Dedifferentiated amniotic fluid mesenchymal stem cell (primary cell): ENCODE data around the gene HSF4.

ENCODE experiments used
- DNase-seq: peaks from one replicate; pipeline ENCODE4 v3.0.0-alpha.2; 2016; ENCODE audit errors: extremely low spot score

Gene HSF4

DNA sequence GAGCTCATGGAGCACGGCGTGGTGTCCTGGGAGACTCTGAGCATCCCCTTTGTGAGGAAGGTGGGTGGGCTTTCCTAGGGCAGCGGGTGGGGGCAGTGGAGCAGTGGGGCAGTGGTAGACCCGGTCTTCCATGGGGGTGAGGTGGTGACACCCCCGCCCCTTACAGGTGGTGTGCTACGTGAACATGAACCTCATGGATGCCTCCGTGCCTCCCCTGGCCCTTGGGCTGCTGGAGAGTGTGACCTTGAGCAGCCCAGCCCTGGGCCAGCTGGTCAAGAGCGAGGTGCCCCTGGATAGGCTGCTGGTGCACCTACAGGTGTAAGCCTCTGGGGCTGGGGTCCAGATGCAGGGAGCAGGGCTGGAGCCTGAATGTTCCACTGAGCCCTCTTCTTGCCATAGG lies 35.9 kb downstream of the HSF4 start:
- DNase-seq = no peak

DNA sequence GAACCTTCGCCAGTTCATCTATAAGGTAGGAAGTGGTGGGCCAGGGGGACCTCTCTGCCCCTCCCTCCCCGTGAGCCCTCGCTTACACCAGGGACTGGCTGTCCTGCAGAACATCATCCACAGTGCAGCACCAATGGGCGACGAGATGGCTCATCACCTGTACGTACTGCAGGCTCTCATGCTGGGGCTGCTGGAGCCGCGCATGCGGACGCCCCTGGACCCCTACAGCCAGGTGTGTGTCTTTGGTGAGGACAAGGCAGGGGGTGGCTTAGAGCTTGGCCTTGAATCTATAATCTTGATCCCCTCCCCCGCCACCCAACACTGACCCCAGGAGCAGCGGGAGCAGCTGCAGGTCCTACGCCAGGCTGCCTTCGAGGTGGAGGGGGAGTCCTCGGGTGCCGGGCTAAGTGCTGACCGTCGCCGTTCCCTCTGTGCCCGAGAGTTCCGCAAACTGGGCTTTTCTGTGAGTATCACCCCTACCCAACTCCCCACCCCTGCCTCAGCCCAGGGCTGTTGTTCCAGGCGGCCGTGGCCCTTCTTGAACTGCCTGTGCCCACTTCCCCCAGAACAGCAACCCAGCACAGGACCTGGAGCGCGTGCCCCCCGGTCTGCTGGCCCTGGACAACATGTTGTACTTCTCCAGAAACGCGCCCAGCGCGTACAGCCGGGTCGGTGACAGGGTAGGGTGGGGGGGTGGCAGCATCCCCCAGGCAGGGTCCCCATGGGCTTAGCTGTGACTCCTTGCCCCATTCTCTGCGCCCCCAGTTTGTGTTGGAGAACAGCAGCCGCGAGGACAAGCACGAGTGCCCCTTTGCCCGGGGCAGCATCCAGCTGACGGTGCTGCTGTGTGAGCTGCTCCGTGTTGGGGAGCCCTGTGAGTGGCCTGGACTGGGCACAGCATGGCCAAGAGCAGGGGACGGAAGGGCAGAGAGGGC lies 37.1 kb downstream of the HSF4 start:
- DNase-seq = no peak

DNA sequence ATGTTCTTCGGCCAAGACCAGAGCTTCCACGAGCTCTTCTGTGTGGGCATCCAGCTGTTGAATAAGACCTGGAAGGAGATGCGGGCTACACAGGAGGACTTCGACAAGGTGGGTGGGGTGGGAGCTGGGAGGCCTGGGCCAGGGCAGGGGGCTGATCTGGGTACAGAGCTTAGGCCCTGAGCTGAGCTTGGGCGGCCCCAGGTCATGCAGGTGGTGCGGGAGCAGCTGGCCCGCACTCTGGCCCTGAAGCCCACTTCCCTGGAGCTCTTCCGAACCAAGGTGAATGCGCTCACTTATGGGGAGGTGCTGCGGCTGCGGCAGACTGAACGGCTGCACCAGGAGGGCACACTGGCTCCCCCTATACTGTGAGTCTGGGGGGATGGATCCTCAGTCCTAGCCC lies 37.9 kb downstream of the HSF4 start:
- no peak for DNase-seq

DNA sequence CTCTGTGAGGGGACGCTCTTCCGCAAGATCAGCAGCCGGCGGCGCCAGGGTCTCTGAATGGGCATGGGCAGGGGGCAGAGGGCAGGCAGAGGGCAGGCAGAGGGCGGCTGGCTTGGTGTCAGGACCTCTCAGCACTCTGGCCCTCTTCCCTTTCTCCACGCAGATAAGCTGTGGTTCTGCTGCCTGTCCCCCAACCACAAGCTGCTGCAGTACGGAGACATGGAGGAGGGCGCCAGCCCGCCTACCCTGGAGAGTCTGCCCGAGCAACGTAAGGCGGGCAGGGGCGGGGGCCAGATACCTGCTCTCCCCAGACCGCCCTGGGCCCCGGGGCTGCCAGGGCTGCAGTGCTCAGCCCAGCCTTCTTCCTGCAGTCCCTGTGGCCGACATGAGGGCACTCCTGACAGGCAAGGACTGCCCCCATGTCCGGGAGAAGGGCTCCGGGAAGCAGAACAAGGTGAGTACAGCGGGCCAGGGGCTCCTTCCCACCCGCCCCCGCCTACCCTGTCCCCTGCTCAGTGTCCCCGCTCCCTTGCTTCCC lies 38.5 kb downstream of the HSF4 start:
- no peak for DNase-seq

DNA sequence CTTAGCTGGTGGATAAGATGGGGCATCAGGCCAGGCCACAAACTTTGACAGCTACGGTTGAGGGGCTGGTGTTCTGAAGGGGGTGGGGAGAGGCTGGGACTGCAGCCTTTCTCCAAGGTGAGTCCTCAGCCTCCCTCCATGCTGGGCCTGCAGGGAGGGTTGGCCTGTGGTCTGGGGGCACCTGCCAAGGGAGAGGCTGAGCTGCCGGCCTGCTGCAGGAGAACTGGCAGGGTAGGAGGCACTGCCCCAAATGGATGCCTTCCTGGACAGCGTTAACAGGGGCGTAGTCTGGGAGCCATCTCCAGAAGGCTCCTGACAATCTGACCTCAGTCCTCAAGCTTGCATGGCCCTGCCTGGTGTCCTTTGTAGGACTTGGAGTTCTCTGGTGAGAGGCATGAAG lies 39.5 kb downstream of the HSF4 start:
- DNase-seq = no peak

DNA sequence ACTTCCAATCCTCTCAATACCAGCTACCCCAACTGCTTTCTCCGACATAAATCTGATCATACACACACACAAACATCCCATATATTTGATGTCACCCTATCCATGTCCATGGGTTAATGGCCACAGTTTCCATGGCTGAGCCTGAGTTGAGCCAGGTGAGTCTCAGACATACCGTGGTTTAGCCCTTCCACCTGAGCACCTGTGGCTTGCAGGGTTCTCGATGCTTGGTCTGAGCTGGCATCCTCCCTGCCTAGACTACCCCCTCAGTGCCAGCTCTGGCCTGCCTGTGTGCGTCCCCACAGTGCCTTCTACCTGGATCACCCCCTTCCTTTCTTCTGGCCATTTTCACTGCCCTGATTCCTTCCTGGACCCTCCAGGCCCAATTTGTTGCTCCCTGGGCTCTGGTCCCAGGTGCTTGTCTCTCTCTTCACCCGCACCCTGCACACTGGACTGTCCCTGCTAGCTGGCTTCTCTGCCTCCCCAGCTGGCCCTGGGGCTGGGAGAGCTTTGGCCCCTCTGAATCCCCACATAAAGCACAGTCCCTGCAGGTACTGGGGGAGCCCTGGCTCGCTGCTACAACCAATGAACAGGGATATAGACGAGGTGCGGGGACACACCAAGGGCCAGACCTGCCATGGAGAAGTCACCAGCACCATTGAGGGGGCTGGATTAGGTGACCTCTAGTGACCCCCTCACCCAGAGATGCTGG lies 41.7 kb downstream of the HSF4 start:
- DNase-seq = no peak

DNA sequence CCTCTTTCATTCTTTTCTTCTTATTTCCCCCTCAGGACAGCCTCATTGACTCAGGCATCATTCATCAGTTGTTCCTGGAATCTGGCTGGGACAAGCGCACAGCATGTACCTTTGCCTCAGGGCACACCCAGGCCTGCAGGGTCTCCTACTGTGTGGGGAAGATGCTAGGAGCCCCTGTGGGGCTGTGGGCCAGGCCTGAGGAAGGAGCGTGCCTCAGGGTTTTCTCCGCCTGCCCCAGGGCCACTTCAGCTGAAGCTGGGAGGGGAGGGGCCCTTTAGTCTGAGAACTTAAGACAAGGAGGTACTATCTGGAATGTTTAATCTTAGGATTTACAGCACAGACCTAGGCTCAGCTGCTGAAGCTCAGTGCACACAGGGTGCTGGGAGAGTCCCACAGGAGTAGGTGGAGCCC lies 42.3 kb downstream of the HSF4 start:
- DNase-seq = no peak

DNA sequence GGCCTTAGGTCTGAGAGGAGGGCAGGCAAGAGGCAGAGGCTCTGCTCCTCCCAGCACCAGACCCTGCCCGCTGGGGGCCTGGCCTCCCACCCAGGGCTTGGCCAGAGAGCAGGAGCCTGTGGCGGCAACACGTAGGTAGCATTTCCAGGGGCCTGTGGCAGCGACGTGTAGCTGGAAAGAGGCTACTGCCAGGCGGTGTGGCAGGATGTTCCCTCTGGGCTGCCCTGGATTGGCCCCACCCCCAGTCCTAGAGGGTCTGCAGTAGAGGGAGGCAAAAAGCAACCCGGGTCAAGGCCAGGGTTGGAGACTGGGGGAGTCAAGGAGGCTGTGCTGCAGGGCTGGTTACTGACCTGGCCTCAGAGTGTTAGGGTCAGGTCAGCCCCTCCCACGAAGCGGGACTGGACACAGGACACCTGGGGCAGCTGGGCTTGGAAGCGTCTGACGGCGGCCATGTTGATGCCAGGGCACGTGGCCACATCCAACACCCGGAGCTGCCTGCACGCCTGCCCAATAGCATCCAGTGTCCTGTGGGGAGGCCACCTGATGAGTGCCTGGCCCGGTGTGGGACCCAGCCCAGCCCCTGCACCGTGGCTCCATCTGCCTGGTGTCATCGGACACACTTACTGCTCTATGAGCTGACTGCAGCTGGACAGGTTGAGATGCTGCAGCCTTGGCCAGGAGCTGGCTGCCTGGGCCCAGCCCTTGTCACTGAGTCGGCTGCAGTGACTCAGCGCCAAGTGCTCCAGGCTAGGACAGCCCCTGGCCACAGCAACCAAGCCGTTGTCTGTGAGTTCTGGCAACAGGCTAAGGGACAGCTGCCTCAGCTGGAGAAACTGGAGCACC lies 42.9 kb downstream of the HSF4 start:
- DNase-seq = no peak

DNA sequence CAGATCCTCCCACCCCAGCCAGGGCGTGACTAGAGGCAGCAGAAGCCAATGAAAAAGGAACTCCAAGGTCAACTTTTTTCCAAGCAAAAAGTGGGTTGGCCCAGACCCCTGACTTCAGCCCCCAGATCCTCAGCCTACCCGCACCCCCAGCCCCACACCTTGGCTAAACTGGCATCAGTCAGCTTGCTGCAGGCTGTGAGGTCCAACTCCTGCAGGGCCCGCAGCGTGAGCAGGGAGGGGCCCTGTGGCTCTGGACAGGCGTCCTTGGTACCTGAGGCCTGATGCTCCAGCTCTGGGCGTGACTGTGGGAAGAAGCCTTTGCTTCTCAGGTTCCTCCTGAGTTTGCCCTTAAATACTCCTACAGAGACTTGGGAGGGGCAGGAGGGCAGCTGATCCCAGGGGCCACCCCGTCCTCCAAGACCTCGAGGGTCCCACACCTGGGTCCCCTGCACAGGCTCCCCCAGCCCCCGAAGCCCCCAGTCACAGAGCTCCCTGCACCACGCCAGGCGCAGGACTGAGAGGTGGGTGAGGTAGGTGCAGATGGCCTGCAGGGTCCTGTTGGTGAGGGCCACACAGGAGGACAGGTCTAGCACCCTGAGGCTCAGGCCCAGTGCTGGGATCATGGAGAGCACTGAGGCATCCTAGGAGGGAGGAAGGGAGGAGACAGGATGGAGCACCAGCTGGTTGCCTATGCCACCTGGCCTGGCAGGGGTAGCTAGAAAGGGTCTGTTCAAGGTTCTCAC lies 43.8 kb downstream of the HSF4 start:
- no peak for DNase-seq

DNA sequence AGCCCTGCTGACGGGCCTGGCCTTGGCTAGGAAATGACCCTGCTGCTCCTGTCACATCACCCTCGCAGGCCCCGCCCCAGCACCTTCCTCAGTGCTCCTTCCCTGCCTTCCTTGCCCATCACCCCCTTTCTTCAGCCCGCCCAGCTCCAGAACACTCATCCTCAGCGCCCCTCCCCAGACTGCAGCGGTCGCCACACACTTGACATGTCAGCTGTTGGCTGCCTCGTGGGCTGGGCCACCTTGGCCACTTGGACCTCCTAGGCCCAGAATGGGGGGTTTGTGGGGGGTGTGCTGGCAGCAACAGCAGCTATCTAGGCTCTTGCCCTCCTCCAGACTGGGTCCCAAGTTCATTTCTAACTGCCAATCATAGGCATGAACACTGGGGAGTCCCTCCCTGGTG lies 45.0 kb downstream of the HSF4 start:
- no peak for DNase-seq

DNA sequence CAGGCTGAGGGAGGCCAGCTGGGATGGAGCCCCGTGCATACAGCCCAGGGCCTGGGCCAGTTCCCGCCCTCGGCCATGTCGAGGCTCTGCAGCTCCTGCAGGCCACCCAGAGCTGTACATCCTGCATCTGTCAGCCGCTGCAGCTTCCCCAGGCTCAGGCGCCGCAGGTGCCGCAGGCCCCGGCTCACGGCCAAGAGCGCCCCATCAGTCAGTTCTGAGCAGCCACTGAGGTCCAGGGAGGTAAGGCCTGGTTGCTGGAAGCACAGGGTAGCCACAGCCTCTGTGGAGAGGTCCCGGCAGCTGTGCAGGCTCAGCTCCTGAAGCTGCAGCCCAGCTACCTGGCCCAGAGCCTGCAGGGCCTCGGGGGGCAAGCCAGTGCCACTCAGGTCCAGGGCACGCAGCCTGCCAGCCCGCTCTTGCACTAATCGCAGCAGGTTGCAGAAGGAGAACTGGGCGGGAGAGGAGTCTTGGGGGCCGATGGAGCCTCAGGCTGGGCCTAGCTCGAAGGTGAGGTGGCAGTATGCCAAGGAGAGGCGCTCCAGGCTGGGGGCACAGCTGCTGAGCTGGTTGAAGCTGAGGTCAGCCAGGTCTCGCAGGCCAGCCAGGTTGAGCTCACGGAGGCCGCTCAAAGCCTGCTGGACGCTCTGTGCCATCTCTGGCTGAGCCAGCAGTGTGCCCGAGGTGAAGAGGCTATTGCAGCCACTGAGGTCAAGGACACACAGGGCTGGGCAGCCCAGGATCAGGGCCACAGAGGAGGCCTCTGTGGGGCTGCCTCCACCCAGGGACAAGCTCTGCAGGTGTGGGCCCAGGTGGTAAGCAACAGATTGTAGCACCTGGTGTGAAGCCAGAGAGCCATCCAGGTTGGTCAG lies 45.8 kb downstream of the HSF4 start:
- no peak for DNase-seq

DNA sequence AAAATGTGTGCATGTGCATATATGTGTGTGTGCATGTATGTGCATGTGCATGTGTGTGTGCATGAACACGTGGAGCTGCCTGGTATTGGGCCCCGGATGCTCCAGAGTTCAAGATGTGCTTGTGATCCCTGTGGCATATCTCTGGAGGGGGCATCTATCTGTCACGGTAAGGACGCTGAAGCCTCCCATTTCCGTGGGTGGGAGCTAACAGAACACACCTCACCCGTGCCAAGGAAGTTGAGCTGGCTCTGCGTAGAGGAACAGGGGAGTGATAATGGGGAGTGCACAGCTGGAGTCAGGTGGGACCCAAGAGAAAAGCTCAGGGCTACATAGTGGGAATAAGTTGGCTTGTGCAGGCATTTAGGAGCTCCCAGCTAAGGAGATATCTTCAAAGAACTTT lies 47.1 kb downstream of the HSF4 start:
- no peak for DNase-seq

DNA sequence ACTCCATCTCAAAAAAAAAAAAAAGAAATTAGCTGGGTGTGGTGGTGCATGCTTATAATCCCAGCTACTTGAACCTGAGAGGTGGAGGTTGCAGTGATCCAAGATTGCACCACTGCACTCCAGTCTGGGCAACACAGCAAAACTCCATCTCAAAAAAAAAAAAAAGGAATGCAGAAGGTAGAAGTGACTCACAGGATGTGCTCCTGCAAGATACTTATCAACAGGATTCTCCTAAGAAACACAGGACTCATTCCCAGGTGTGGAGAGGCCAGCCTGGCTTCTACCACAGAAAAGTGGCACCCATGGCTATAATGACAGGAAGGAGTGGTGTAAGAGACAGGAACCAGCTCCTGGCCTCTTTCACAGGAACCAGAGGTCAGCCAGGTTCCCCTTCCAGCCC lies 48.2 kb downstream of the HSF4 start:
- DNase-seq = no peak

DNA sequence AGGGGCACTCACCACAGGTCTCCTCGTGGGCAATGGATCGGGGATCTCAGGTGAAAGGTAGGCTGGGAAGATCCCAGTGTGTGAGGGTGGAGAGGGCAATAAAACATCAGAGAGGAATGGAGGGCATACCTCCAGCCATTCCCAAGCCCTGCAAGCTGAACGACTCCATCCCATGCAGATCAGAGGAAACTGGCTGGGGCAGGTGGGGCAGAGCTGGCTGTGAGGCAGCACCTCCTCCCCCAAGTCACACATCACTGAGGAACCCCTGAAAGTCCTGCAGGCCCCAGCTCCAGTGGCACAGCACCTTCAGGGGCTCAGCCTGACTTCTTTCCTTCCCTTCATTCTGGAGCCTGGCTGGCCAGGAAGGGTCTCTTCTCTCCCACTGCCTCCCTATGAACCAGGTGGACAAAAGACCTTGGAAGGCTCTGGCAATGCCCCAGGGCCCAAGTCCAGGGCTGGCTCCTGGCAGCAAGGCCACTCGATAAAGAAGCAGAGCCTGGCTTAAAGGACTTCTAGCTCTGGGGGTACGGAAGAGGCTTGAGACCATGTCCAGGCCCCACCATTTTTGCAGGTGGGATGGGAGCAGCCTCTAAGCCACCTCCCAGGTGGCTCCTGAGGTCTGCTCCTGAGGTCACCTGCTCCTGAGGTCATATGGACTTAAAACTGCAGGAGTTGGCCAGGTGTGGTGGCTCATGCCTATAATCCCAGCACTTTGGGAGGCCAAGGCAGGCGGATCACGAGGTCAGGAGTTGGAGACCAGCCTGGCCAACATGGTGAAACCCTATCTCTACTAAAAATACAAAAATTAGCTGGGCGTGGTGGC lies 48.9 kb downstream of the HSF4 start:
- DNase-seq = no peak

DNA sequence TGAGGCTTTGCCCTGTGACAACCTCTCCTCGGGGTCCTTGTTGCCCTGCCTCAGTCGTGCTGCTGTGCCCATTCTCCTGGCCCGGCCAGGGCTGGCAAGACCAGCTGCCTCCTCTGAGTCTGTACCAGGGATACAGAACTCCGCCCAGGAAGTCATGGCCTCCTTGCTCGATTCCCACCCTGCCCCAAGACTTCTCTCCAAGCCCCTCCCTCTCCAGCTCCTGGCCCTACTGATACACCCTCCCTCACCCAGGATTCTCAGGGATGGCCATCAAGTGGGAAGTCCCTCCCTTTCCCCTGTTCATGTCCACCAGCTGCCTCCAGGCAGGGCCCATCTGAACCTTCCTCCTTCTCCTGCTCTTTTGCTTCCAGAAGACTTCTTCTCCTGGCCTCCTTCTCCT lies 51.2 kb downstream of the HSF4 start:
- no peak for DNase-seq

DNA sequence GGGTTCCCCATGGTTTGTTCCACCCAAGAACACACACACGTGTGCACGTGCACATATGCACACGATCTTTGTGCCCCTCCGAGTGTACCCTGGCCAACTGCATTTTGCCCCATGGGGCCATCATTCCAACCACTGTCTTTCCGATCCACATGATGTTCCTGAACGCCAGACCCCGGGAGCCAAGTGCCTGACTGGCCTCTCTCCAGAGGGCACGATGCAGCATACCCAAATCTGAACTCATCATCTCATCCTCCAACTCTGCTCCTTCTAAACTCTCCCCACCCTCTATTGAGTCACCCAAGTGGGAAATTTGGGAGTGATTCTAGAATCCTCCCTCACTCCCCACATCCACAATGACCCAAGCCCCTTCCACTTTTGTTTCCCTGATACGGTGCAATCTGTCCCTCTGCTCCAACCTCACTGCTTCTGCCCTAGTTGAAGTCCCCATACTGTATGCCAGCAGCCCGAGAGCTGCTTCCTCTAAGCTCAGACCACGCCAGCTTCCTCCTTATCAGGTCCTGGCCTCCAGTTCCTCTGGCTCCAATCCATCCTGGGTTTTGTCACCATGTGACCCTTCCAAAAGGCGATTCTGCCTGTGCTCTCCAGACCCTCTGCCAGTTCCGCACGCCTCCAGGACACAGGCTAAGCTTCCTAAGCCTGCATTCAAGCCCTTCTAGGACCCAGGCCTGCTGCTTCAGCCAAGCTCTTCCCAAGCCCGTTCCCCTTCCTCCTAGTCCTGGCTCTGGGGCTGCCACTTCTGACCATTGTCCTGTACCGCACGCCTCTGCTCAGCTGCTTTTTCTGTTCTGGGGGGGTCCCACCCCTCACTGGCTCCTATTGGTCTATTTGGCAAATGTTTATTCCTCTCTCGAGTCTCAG lies 52.3 kb downstream of the HSF4 start:
- no peak for DNase-seq
